ENCODE results near the gene BCL2L12.

GRCh38 chr19:49658566-49659442, 6.9 kb upstream of the BCL2L12 start:
- TF ChIP-seq CTCF (IDR thresholded peaks at IDR 0.05): no peak
- TF ChIP-seq ZFX (IDR thresholded peaks at IDR 0.05; ENCODE audit: borderline replicate concordance): no peak
